Measurements from ENCODE around the gene INCENP.
A peak's percentile ranks its signal among the peaks of the same experiment; 100 is the strongest.

INCENP gene

GRCh38 chr11:62124186-62125113 lies 639 bp downstream of the INCENP start:
- DNase-seq, result peak in 1 of 2 experiments; percentile 28

- no peak for DNase-seq
Observed at GRCh38 chr11:62125316-62125715, 1.5 kb downstream of the INCENP start.

DNA sequence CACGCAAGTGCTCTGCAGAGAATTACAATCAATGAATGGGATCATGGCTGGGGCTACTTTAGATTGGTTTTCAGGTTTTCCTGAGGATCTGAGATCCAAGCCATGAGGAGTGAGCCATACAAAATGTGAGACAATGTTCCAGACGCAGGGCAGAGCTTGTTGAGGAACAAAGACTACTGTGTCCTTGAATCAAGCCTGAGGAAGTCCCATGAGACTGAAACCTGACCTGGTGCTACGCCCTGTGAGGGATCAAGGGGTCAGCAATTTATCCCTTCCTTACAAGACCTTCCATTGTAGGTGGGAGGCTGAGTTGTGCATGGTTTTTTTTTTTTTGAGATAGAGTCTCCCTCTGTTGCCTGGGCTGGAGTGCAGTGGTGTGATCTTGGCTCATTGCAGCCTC lies 2.1 kb downstream of the INCENP start:
- no peak for DNase-seq

- no peak for DNase-seq
Observed at GRCh38 chr11:62127426-62127825, 3.6 kb downstream of the INCENP start.

- no peak for DNase-seq
Observed at GRCh38 chr11:62127941-62128770, 4.3 kb downstream of the INCENP start.

DNA sequence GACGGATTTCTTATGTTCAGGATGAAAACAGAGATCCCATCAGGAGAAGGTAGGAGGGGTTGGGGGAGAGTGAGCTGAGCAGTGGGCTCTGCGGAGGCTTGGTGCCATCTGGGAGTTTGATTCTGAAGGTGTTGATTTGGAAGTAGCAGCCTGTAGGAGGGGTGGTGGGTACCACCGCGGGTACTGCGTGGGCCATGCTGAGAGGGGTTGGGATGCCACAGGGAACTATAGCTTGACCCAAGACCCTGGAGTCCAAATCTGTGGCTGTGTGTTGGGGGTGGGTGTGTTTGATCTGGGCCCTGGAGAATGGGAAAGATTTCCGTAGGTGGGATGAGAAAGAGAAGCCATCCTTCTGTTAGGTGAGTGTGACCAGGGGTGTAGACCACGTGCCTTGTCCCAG lies 5.0 kb downstream of the INCENP start:
- no peak for DNase-seq

- DNase-seq, result no peak
Observed at GRCh38 chr11:62129590-62130282, 5.9 kb downstream of the INCENP start.

DNA sequence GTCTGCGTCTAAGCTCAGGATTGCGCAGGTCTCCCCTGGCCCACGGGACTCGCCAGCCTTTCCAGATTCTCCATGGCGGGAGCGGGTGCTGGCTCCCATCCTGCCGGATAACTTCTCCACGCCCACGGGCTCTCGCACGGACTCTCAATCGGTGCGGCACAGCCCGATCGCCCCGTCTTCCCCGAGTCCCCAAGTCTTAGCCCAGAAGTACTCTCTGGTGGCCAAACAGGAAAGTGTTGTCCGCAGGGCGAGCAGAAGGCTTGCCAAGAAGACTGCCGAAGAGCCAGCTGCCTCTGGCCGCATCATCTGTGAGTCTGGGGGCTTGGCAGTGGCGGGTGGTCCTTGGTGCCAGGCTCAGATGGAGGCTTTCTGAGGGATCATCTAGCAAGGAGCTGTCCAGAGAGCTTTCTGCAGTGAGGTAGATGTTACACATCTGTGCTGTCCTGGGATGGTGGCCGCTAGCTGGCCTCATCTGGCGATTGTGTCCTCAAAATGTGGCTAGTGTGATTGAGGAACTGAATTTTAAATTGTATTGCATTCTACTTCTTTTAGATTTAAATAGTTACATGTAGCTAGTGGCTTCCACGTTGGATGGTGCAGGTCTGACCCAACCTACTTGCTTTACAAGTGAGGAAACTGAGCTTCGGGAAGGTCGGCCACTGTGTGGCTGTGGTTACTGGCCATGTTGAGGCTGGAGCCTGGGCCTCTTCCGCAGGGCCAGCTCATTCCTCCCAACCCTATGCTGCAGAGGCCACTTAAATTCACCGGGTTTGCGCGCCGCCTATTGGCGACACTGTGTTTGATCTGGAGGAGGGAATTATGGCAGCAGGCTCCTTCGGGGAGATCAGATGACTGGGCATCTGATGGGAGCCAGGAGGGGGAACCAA lies 6.7 kb downstream of the INCENP start:
- DNase-seq, result no peak

DNA sequence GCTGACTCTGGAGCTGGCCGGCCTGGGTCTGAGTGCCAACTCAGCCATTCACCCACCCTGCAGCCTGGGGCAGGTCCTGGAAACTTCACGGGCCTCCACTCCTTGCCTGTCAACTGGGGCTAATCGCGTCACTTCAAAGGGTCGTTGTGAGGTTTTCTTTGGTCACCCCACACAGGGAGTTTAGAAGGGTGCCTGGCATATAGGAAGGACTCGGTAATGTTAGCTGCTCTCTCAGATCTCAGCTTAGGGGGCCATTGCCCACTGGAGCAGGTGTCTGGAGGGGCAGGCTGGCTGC lies 7.3 kb downstream of the INCENP start:
- DNase-seq, result no peak

DNA sequence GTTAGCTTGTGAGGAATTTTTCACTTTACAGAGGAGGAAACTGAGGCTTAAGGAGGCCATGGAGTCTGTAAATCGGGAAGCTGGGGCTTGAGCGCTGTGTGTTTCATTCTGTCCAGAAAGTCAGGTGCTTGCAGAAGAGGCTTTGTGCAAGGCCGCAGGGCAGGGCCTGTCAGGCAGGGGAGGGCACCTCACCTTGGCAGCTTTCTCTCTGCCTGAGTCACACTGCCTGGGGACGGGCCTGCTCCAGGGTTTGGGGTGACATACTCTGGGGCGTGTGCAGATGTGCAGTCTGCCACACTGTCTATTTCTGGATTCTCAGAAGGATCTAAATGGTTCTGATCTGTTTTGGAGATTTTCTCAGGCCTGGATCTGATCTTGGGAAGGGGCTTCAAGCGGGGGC lies 8.4 kb downstream of the INCENP start:
- no peak for DNase-seq

GRCh38 chr11:62132689-62133293 lies 9.0 kb downstream of the INCENP start:
- no peak for DNase-seq

- DNase-seq, result no peak
Observed at GRCh38 chr11:62133328-62134065, 9.7 kb downstream of the INCENP start.

DNA sequence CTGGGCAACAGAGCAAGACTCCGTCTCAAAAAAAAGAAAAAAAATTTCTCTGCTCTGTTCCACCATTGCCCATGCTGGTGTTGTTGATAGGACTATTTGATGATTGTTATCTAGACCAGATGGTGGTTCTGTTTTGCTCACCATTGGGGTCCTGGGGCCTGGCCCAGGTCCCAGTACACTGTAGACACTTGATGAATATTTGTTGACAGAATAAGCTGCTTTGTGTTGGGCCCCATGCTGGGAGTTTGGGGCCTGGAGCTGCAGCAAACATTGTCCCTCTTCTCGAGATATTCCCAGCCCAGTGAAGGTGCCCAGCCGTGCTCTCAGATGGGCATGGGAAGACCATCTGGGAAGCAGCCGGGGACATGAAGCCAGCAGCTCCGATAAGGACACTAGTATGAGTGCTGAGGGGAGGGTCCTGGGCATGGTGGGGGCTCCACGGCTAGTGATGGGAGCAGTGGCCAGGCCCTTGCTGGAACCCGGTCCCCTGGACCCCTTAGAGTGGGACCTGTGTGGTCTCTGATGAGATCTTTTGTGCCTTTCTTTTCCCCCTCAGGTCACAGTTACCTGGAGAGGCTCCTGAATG lies 13.6 kb downstream of the INCENP start:
- DNase-seq, result no peak

- DNase-seq, result no peak
Observed at GRCh38 chr11:62137881-62138629, 14.2 kb downstream of the INCENP start.

DNA sequence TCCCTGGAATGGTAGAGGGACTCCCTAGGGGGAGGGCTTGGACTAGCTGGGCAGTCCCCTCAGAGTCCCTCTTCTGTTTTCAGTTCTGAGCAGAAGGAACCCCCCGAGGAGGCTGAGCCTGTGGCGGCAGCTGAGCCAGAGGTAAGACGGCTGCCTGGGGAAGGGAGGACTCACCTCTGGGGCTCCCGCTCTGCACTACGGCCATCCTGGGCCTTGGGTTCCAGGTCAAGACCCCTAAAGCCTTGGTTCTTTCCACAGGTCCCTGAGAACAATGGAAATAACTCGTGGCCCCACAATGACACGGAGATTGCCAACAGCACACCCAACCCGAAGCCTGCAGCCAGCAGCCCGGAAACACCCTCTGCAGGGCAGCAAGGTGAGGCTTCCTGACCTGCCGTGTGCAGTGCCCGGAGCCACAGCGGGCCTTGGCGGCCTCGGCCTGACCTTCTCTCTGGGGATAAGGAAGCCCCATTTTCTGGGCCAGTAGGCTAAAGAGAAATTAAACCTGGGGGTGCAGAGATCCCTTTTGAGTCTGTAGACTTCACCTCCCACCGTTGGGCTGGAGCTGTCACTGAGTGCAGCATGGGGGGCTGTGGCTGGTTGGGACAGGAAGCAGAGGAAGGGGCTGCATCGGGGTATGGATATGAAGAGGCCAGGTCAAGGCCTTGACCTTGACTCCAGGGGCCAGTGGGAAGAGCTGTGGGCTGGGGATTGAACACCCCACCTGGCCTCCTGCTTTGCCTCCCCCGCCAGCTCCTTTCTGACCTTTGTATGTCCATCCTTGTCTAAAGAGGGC lies 15.0 kb downstream of the INCENP start:
- DNase-seq, result no peak

- no peak for DNase-seq
Observed at GRCh38 chr11:62139526-62140303, 15.9 kb downstream of the INCENP start.

GRCh38 chr11:62140304-62141110 lies 16.7 kb downstream of the INCENP start:
- DNase-seq, result no peak
